ENCODE results near the gene CSNK1G2. TPM values are rescaled to one million over a fixed set of nuclear protein-coding genes. Genes with fewer than 3 reads are reported as not detected.

The CSNK1G2 gene
- total RNA-seq, 2 experiments from 2014 or later: 122 to 127 TPM

DNA sequence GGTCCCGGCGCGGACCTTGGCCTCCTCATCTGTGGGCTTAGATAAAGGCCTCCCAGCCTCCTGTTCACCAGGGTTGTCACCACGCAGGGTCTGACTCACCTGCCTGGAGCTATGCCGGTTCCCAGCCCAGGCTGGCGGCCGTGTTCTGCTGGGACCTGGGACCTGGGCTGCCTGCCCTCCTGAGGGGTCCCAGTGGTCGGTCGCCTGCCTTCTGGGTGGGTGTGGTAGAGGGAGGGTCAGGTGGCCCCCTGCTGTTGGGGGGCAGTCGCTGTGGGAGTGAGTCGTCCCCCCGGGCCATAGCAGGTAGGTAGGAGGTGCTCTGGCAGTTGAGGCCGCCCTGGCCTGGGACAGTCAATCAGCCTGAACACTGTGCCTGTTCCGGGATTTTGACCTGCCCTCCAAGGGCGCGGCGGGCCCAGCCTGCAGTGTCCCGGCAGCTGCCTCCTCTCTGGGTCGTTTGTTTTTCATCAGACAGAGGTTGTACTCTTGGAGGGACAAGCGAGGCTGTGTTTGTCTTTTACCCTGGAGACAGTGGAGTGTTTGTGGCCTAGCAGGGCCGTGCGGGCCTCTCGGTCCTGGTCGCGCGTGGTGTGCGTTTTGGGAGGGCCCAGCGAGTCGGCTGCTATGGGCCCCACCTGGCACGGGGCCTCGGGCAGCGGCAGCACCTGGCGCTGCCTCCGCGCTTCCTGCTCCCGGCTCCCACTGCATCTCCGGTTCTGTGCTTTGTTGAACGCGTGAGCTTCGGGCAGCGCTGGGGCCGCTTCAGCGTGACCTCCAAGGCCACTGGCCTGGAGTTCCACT, 33.2 kb upstream of the CSNK1G2 start:
- no peaks in the 10 kb centered on the region for H3K9me3 Mint-ChIP-seq
- Histone ChIP-seq H3K27ac (ENCODE audit: low read depth in 1 of 2, low read length in 2 of 2) (no peak overlapping the region), H3K9me3 (ENCODE audit: control insufficient read depth in 1 of 2, insufficient read depth in 1 of 2, low read length in 2 of 2) (peaks cover 0 to 7% of the 10 kb centered on the region in 2 experiments), H3K4me3 (ENCODE audit: low read length) (no peak overlapping the region), H3K4me1 (ENCODE audit: insufficient read depth, low read length) (peaks cover 51% of the 10 kb centered on the region), H3K36me3 (ENCODE audit: insufficient read depth, low read length) (peaks cover 5% of the 10 kb centered on the region), H3K27me3 (ENCODE audit: control insufficient read depth in 1 of 2, insufficient read depth in 2 of 2, low read length in 2 of 2) (no peaks in the 10 kb centered on the region)
- intact Hi-C loops (cut with DNase I, micrococcal nuclease): loop anchor here in 1 of 2 experiments (5.0 kb wide), 1 partner anchor 45 kb away; the partner anchor contains the start of gene KLF16
- no peak overlapping the region for H3K4me3 Mint-ChIP-seq
- H3K36me3 Mint-ChIP-seq (ENCODE audit: low read depth): no peaks in the 10 kb centered on the region
- no peaks in the 10 kb centered on the region for H3K27me3 Mint-ChIP-seq
- DNase-seq: no peak
- peaks cover 42% of the 10 kb centered on the region for H3K4me1 Mint-ChIP-seq (ENCODE audit: low read depth)
- H3K27ac Mint-ChIP-seq: no peak overlapping the region
- POLR2A ChIA-PET: no interaction called here
- no peak for TF ChIP-seq CTCF (IDR thresholded peaks at IDR 0.05)
- no peak for ATAC-seq (ENCODE audit: poor library complexity)
- CTCF ChIA-PET: interaction anchor here (0.5 kb wide), 1 partner anchor 10 kb away, joined by 3 read pairs; no protein-coding TSS in a partner anchor

GRCh38 chr19:1908364-1908678, 32.7 kb upstream of the CSNK1G2 start:
- H3K27me3 Mint-ChIP-seq: no peaks in the 10 kb centered on the region
- H3K36me3 Mint-ChIP-seq (ENCODE audit: low read depth): no peaks in the 10 kb centered on the region
- peaks cover 0 to 7% of the 10 kb centered on the region in 2 experiments for H3K9me3 ChIP-seq (ENCODE audit: control insufficient read depth in 1 of 2, insufficient read depth in 1 of 2, low read length in 2 of 2)
- no peak overlapping the region for H3K27ac ChIP-seq (ENCODE audit: low read depth in 1 of 2, low read length in 2 of 2)
- no peaks in the 10 kb centered on the region for H3K9me3 Mint-ChIP-seq
- peaks cover 42% of the 10 kb centered on the region for H3K4me1 Mint-ChIP-seq (ENCODE audit: low read depth)
- no peak overlapping the region for H3K27ac Mint-ChIP-seq
- intact Hi-C loops (cut with DNase I, micrococcal nuclease): loop anchor here in 1 of 2 experiments (5.0 kb wide), 1 partner anchor 46 kb away; the partner anchor contains the start of gene KLF16
- H3K4me1 ChIP-seq (ENCODE audit: insufficient read depth, low read length): peaks cover 47% of the 10 kb centered on the region
- peaks cover 8% of the 10 kb centered on the region for H3K36me3 ChIP-seq (ENCODE audit: insufficient read depth, low read length)
- TF ChIP-seq CTCF (IDR thresholded peaks at IDR 0.05): no peak
- H3K27me3 ChIP-seq (ENCODE audit: control insufficient read depth in 1 of 2, insufficient read depth in 2 of 2, low read length in 2 of 2): no peaks in the 10 kb centered on the region
- H3K4me3 ChIP-seq (ENCODE audit: low read length): no peak overlapping the region
- ATAC-seq (ENCODE audit: poor library complexity): no peak
- ChIA-PET CTCF (interaction anchor here (0.7 kb wide), 1 partner anchor 632 kb away, joined by 3 read pairs; no protein-coding TSS in a partner anchor), POLR2A (no interaction called here)
- DNase-seq: no peak
- no peak overlapping the region for H3K4me3 Mint-ChIP-seq

GRCh38 chr19:1909761-1910080, 31.3 kb upstream of the CSNK1G2 start:
- Mint-ChIP-seq H3K9me3 (no peaks in the 10 kb centered on the region), H3K4me3 (no peak overlapping the region), H3K27ac (peak overlapping the region; percentile 19), H3K4me1 (ENCODE audit: low read depth) (peaks cover 29% of the 10 kb centered on the region), H3K27me3 (no peaks in the 10 kb centered on the region), H3K36me3 (ENCODE audit: low read depth) (no peaks in the 10 kb centered on the region)
- CTCF ChIA-PET: no interaction called here
- no peak for TF ChIP-seq CTCF (IDR thresholded peaks at IDR 0.05)
- DNase-seq (no peak), ATAC-seq (ENCODE audit: poor library complexity) (no peak)
- Histone ChIP-seq H3K9me3 (ENCODE audit: control insufficient read depth in 1 of 2, insufficient read depth in 1 of 2, low read length in 2 of 2) (peaks cover 0 to 7% of the 10 kb centered on the region in 2 experiments), H3K4me3 (ENCODE audit: low read length) (no peak overlapping the region), H3K4me1 (ENCODE audit: insufficient read depth, low read length) (peaks cover 39% of the 10 kb centered on the region), H3K36me3 (ENCODE audit: insufficient read depth, low read length) (peaks cover 8% of the 10 kb centered on the region), H3K27me3 (ENCODE audit: control insufficient read depth in 1 of 2, insufficient read depth in 2 of 2, low read length in 2 of 2) (no peaks in the 10 kb centered on the region), H3K27ac (ENCODE audit: low read depth in 1 of 2, low read length in 2 of 2) (no peak overlapping the region)
- intact Hi-C loops (cut with DNase I, micrococcal nuclease): loop anchor here in 1 of 2 experiments (5.0 kb wide), 1 partner anchor 47 kb away; the partner anchor contains the start of gene KLF16
- POLR2A ChIA-PET: no interaction called here

Data from CD4-positive, alpha-beta T cell (primary cell).